Dermis microvascular lymphatic vessel endothelial cell (primary cell): ENCODE data around the gene ESR1. TPM values are rescaled to one million over a fixed set of nuclear protein-coding genes. Genes with fewer than 3 reads are reported as not detected.
"Not testable (repeated sequence)": the region's sequence is repeated elsewhere in the genome, so short reads cannot be mapped to it uniquely, and the experiment has no call there.

Experiments
- DNase-seq, 2 donors: peaks; one replicate each; pipeline versions ENCODE4 v3.0.0 to v3.0.0-alpha.2; 2010; ENCODE audit warnings: low read depth in 2 of 2
- total RNA-seq: library from RNA; depleted of rRNA; stranded (reverse); fragments of >200 nt; gene quantifications from 2 replicates; pipeline ENCODE4 v1.2.1, GENCODE V29; 2014

The ESR1 gene
- total RNA-seq, 1 donor from 2014 or later: not detected

- DNase-seq: no peak
Measured at GRCh38 chr6:152053332-152053731, 245.8 kb downstream of the ESR1 start.

- DNase-seq: no peak
Measured at GRCh38 chr6:152054441-152054840, 247.0 kb downstream of the ESR1 start.

GRCh38 chr6:152055517-152055916 is 248.0 kb downstream of the ESR1 start:
- no peak for DNase-seq

GRCh38 chr6:152057832-152058498 is 250.5 kb downstream of the ESR1 start:
- DNase-seq: no peak

GRCh38 chr6:152059909-152060308 is 252.4 kb downstream of the ESR1 start:
- no peak for DNase-seq

GRCh38 chr6:152062476-152062875 is 255.0 kb downstream of the ESR1 start:
- DNase-seq: no peak

- no peak for DNase-seq
Measured at GRCh38 chr6:152063170-152063921, 255.9 kb downstream of the ESR1 start.

- DNase-seq: peak in 1 of 2 donors; percentile 8
Measured at GRCh38 chr6:152068622-152069261, 261.3 kb downstream of the ESR1 start.

GRCh38 chr6:152070556-152070955 is 263.1 kb downstream of the ESR1 start:
- DNase-seq: no peak

- DNase-seq: no peak
Measured at GRCh38 chr6:152071318-152071717, 263.8 kb downstream of the ESR1 start.

- no peak for DNase-seq
Measured at GRCh38 chr6:152071843-152072242, 264.4 kb downstream of the ESR1 start.

GRCh38 chr6:152076242-152076641 is 268.8 kb downstream of the ESR1 start:
- not testable (repeated sequence) for DNase-seq

- DNase-seq: no peak
Measured at GRCh38 chr6:152078001-152078400, 270.5 kb downstream of the ESR1 start.

GRCh38 chr6:152078804-152079203 is 271.3 kb downstream of the ESR1 start:
- no peak for DNase-seq

- peak in 1 of 2 donors; percentile 72 for DNase-seq
Measured at GRCh38 chr6:152085451-152085921, 278.0 kb downstream of the ESR1 start.

GRCh38 chr6:152086223-152086873 is 278.9 kb downstream of the ESR1 start:
- no peak for DNase-seq

GRCh38 chr6:152087096-152087495 is 279.6 kb downstream of the ESR1 start:
- DNase-seq: no peak

- no peak for DNase-seq
Measured at GRCh38 chr6:152087701-152088100, 280.2 kb downstream of the ESR1 start.

- DNase-seq: no peak
Measured at GRCh38 chr6:152089992-152090391, 282.5 kb downstream of the ESR1 start.

- peak; percentile 40 to 85 for DNase-seq
Measured at GRCh38 chr6:152091201-152091600, 283.7 kb downstream of the ESR1 start.

- DNase-seq: no peak
Measured at GRCh38 chr6:152091851-152092341, 284.4 kb downstream of the ESR1 start.

- no peak for DNase-seq
Measured at GRCh38 chr6:152093711-152094110, 286.2 kb downstream of the ESR1 start.
